MCF 10A (cell line): ENCODE measurements around the gene ADGRL3. TPM values are rescaled to one million over a fixed set of nuclear protein-coding genes. Genes with fewer than 3 reads are reported as not detected.

ENCODE experiments used
- BruUV-seq: library from RNA; stranded (reverse); fragments of 400-500 nt; replicated peaks from 2 replicates; lab custom pipeline; 2021; lab: Mats Ljungman, UMichigan
- CTCF ChIA-PET: fragments of 300-600 bp; sonication (Branson Sonifier 250); formaldehyde crosslinking; extraction: SDS; loops from one replicate; lab custom pipeline; 2021; ENCODE audit warnings: antibody characterized with exemption, inconsistent platforms; lab: Yijun Ruan, JAX
- POLR2A ChIA-PET: fragments of 300-600, 350-650 bp; sonication (Branson Sonifier 250); formaldehyde crosslinking; extraction: SDS; loops from one replicate; lab custom pipeline; 2020; ENCODE audit warnings: antibody characterized with exemption, inconsistent platforms; lab: Yijun Ruan, JAX
- DNase-seq: peaks from one replicate; pipeline ENCODE4 v3.0.0-alpha.2; 2018; ENCODE audit not compliant: unreplicated experiment
- H3K27ac Mint-ChIP-seq: one replicate; pipeline ENCODE4 v1.8.0; 2022; ENCODE audit warnings: mild to moderate bottlenecking, low read depth, mixed read lengths; ENCODE audit not compliant: unreplicated experiment
- H3K27me3 Mint-ChIP-seq: one replicate; pipeline ENCODE4 v1.8.0; 2022; ENCODE audit warnings: mixed read lengths; ENCODE audit not compliant: insufficient read depth, unreplicated experiment
- H3K36me3 Mint-ChIP-seq: one replicate; pipeline ENCODE4 v1.8.0; 2022; ENCODE audit warnings: mild to moderate bottlenecking, moderate library complexity, mixed read lengths; ENCODE audit not compliant: insufficient read depth, unreplicated experiment
- H3K4me1 Mint-ChIP-seq: one replicate; pipeline ENCODE4 v1.8.0; 2022; ENCODE audit warnings: mixed read lengths; ENCODE audit not compliant: insufficient read depth, unreplicated experiment
- H3K4me3 Mint-ChIP-seq: one replicate; pipeline ENCODE4 v1.8.0; 2022; ENCODE audit warnings: mild to moderate bottlenecking, moderate library complexity, mixed read lengths; ENCODE audit not compliant: unreplicated experiment
- H3K9me3 Mint-ChIP-seq: one replicate; pipeline ENCODE4 v1.8.0; 2022; ENCODE audit warnings: mixed read lengths; ENCODE audit not compliant: unreplicated experiment
- intact Hi-C: fragments of 100-400 bp; cut with micrococcal nuclease; formaldehyde crosslinking; loops from 2 replicates; pipeline ENCODE4 v1.14.1; 2022
- total RNA-seq: library from RNA; stranded (reverse); gene quantifications from 2 replicates; pipeline ENCODE4 v1.2.3, GENCODE V29; 2022
- TF ChIP-seq, protein P1 (sequence below): fragments of 200-600 bp; IDR thresholded peaks from one replicate; pipeline ENCODE4 v1.8.0; 2022; ENCODE audit warnings: antibody characterized with exemption, mild to moderate bottlenecking; ENCODE audit not compliant: unreplicated experiment

Gene ADGRL3
- total RNA-seq, 1 experiment from 2014 or later, result 3.6 TPM

DNA sequence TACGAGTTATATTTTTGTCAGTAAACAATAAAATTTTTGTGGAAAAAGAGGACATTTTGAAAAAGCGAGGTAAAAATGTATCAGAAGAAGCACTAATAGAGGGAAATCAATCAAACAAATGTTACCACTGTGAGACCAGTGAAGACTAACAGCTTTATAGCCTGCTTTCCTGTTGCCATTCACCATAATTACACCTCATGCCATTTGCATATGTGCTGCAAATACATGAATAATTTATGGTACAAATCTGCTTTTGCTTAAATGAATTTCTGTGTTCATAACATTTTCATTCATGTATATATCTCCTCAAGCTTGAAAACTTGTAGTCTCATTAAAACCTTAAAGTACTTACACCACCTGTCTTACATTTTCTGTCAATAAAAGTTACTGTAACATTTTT lies 830.8 kb downstream of the ADGRL3 start:
- no peak overlapping the region for H3K27ac Mint-ChIP-seq
- no peaks in the 10 kb centered on the region for H3K36me3 Mint-ChIP-seq
- no peak for DNase-seq
- intact Hi-C loops, result no loop called here
- no TSS peak for BruUV-seq
- no peaks in the 10 kb centered on the region for H3K27me3 Mint-ChIP-seq
- CTCF ChIA-PET, result no interaction called here
- POLR2A ChIA-PET, result no interaction called here
- no peak overlapping the region for H3K4me3 Mint-ChIP-seq
- H3K4me1 Mint-ChIP-seq, result no peaks in the 10 kb centered on the region
- TF ChIP-seq, protein P1, sequence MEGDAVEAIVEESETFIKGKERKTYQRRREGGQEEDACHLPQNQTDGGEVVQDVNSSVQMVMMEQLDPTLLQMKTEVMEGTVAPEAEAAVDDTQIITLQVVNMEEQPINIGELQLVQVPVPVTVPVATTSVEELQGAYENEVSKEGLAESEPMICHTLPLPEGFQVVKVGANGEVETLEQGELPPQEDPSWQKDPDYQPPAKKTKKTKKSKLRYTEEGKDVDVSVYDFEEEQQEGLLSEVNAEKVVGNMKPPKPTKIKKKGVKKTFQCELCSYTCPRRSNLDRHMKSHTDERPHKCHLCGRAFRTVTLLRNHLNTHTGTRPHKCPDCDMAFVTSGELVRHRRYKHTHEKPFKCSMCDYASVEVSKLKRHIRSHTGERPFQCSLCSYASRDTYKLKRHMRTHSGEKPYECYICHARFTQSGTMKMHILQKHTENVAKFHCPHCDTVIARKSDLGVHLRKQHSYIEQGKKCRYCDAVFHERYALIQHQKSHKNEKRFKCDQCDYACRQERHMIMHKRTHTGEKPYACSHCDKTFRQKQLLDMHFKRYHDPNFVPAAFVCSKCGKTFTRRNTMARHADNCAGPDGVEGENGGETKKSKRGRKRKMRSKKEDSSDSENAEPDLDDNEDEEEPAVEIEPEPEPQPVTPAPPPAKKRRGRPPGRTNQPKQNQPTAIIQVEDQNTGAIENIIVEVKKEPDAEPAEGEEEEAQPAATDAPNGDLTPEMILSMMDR, result no peak
- no peaks in the 10 kb centered on the region for H3K9me3 Mint-ChIP-seq

DNA sequence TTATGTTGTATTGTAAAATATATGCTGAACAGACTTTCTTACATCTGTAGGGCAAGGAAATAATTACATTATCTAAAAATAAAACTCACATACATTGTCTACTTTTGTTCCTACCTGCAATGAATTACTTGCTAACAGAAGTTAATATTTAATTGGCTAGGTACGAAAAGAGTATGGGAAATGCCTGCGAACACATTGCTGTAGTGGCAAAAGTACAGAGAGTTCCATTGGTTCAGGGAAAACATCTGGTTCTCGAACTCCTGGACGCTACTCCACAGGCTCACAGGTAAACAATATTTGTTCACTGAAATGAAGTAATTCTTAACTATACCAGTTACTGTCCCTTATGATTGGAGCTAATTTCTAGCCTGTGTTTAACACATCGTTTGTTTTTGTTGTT lies 837.4 kb downstream of the ADGRL3 start:
- POLR2A ChIA-PET, result no interaction called here
- no peaks in the 10 kb centered on the region for H3K36me3 Mint-ChIP-seq
- CTCF ChIA-PET, result no interaction called here
- H3K4me3 Mint-ChIP-seq, result no peak overlapping the region
- BruUV-seq, result no TSS peak
- DNase-seq, result no peak
- intact Hi-C loops, result no loop called here
- H3K27ac Mint-ChIP-seq, result no peak overlapping the region
- TF ChIP-seq, protein P1, result no peak
- H3K27me3 Mint-ChIP-seq, result no peaks in the 10 kb centered on the region
- H3K4me1 Mint-ChIP-seq, result no peaks in the 10 kb centered on the region
- H3K9me3 Mint-ChIP-seq, result no peaks in the 10 kb centered on the region

DNA sequence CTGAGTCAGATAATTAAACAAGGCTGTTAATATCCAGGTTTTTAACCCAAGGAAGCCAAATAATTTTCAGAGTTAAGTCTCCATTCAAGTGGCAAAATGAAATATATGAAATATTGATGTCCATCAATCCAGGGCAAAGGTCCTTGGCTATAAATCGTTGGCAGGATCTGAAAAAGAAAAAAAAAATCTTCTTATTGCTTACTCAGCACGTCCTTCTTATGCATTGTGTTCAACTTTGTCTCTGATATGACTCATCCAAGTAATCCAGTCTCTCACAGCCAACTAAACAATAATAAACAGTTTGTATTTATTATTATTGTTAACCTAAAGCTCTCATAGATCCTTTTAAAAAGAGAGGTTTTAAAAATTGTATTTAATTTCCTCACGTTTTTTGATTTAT lies 851.2 kb downstream of the ADGRL3 start:
- Mint-ChIP-seq H3K4me3 (no peak overlapping the region), H3K36me3 (no peaks in the 10 kb centered on the region), H3K27ac (no peak overlapping the region), H3K9me3 (no peaks in the 10 kb centered on the region), H3K27me3 (no peaks in the 10 kb centered on the region), H3K4me1 (no peaks in the 10 kb centered on the region)
- intact Hi-C loops, result no loop called here
- TF ChIP-seq, protein P1, result no peak
- DNase-seq, result peak; percentile 17
- POLR2A ChIA-PET, result no interaction called here
- CTCF ChIA-PET, result no interaction called here
- no TSS peak for BruUV-seq

DNA sequence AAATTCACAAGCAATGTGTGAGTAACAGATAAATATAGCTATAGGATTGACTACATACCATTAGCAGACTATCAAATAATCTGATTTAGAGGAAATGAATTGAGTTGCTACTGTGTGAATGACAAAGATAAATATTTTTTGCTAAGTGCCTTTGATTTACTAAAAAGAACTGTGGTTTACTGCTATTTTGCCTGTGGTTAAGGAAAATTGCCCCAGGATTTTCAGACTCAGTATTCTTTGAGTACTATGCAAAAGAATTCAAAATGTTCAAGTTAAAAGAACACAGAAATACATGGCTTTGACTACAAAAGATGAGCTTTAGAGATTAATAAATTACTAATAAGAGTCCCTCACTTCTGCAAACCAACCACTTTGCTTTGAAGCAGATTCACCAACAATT lies 853.8 kb downstream of the ADGRL3 start:
- POLR2A ChIA-PET, result no interaction called here
- H3K27ac Mint-ChIP-seq, result no peak overlapping the region
- no peaks in the 10 kb centered on the region for H3K27me3 Mint-ChIP-seq
- H3K9me3 Mint-ChIP-seq, result no peaks in the 10 kb centered on the region
- CTCF ChIA-PET, result interaction anchor here (1.2 kb wide), 1 partner anchor 15 kb away, joined by 3 read pairs; no protein-coding TSS in a partner anchor
- H3K4me3 Mint-ChIP-seq, result no peak overlapping the region
- no peak for DNase-seq
- intact Hi-C loops, result no loop called here
- no peaks in the 10 kb centered on the region for H3K4me1 Mint-ChIP-seq
- no TSS peak for BruUV-seq
- no peaks in the 10 kb centered on the region for H3K36me3 Mint-ChIP-seq
- TF ChIP-seq, protein P1, result no peak
